ENCODE data around the gene TARS2. TPM values are rescaled to one million over a fixed set of nuclear protein-coding genes. Genes with fewer than 3 reads are reported as not detected.

Gene TARS2
- total and polyA plus RNA-seq, 2 of the 13 experiments (the other 11 are each of a cell fraction or from before 2014, with no cell fraction given) = 21.3 to 22.8 TPM

GRCh38 chr1:150473659-150474058 is 13.6 kb upstream of the TARS2 start (continued):
- TF ChIP-seq, protein P1, sequence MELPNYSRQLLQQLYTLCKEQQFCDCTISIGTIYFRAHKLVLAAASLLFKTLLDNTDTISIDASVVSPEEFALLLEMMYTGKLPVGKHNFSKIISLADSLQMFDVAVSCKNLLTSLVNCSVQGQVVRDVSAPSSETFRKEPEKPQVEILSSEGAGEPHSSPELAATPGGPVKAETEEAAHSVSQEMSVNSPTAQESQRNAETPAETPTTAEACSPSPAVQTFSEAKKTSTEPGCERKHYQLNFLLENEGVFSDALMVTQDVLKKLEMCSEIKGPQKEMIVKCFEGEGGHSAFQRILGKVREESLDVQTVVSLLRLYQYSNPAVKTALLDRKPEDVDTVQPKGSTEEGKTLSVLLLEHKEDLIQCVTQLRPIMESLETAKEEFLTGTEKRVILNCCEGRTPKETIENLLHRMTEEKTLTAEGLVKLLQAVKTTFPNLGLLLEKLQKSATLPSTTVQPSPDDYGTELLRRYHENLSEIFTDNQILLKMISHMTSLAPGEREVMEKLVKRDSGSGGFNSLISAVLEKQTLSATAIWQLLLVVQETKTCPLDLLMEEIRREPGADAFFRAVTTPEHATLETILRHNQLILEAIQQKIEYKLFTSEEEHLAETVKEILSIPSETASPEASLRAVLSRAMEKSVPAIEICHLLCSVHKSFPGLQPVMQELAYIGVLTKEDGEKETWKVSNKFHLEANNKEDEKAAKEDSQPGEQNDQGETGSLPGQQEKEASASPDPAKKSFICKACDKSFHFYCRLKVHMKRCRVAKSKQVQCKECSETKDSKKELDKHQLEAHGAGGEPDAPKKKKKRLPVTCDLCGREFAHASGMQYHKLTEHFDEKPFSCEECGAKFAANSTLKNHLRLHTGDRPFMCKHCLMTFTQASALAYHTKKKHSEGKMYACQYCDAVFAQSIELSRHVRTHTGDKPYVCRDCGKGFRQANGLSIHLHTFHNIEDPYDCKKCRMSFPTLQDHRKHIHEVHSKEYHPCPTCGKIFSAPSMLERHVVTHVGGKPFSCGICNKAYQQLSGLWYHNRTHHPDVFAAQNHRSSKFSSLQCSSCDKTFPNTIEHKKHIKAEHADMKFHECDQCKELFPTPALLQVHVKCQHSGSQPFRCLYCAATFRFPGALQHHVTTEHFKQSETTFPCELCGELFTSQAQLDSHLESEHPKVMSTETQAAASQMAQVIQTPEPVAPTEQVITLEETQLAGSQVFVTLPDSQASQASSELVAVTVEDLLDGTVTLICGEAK (IDR thresholded peaks at IDR 0.05) = no peak
- TF ChIP-seq, protein P1 (CRISPR knock-in tag; IDR thresholded peaks at IDR 0.05) = no peak
- TF ChIP-seq ZNF329 (CRISPR knock-in tag; IDR thresholded peaks at IDR 0.05; ENCODE audit: low read depth) (no peak), KDM3A (CRISPR knock-in tag; IDR thresholded peaks at IDR 0.05; ENCODE audit: low read depth) (no peak), THRA (CRISPR knock-in tag; IDR thresholded peaks at IDR 0.05; ENCODE audit: borderline replicate concordance) (peak; percentile 83; the same call in 1 of the 2 replicates), ZNF512B (CRISPR knock-in tag; IDR thresholded peaks at IDR 0.05; ENCODE audit: borderline replicate concordance) (no peak), ARNTL (CRISPR knock-in tag; IDR thresholded peaks at IDR 0.05) (no peak), ZNF772 (CRISPR knock-in tag; IDR thresholded peaks at IDR 0.05) (no peak), ZNF788 (CRISPR knock-in tag; IDR thresholded peaks at IDR 0.05; ENCODE audit: borderline replicate concordance) (no peak), SYNCRIP (IDR thresholded peaks at IDR 0.05; ENCODE audit: insufficient read depth, low read depth, low read length) (no peak), FOXO1 (CRISPR knock-in tag; IDR thresholded peaks at IDR 0.05) (peak; percentile 91), NONO (IDR thresholded peaks at IDR 0.05) (no peak), NONO (CRISPR knock-in tag; conservative IDR thresholded peaks at IDR 0.05) (no peak), DNMT3B (CRISPR knock-in tag; conservative IDR thresholded peaks at IDR 0.05) (0 out of 2 replicates have a peak, but pooled peaks have one; percentile 48), KLF9 (CRISPR knock-in tag; IDR thresholded peaks at IDR 0.05; ENCODE audit: low read depth) (no peak), BCL6 (CRISPR knock-in tag; IDR thresholded peaks at IDR 0.05) (peak; percentile 73)
